Measurements from ENCODE around the gene MAP7.

DNA sequence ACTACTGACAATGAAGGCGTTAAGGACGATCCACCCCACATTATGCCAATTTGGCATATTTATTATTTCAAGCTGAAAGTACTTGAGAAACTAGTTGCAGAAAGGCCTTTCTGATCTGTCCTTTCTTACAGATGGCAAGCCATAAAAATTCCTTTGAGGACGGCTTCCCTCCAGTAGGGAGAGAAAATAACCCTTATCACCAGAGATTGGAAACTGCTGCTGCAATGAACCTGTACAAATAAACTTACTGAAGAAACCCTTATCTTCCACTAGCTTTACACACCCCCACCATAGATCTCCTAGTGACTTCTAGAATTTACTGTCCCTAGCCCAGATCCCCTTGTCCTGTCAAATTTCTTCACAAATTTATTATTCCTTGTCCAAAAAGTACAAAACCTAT, 105.2 kb downstream of the MAP7 start:
- TF ChIP-seq ZNF292 (CRISPR knock-in tag; IDR thresholded peaks at IDR 0.05; ENCODE audit: borderline replicate concordance, low read depth) (no peak), CHD2 (IDR thresholded peaks at IDR 0.05; ENCODE audit: low read depth, low read length) (no peak), SYNCRIP (IDR thresholded peaks at IDR 0.05; ENCODE audit: insufficient read depth, low read depth, low read length) (no peak)

Data from HepG2 (cell line).